ENCODE data around the gene CWC22.
"Not testable (repeated sequence)": the region's sequence is repeated elsewhere in the genome, so short reads cannot be mapped to it uniquely, and the experiment has no call there.

Gene CWC22

GRCh38 chr2:180006781-180007579 is at the start of gene CWC22:
CWC22 (minus strand) TSS chr2:180007297; CDS start chr2:179993341, 13,956 bp downstream.
- DNase-seq (ENCODE audit: low read depth in 1 of 2, low spot score in 1 of 2), result peak; percentile 57 to 87

DNA sequence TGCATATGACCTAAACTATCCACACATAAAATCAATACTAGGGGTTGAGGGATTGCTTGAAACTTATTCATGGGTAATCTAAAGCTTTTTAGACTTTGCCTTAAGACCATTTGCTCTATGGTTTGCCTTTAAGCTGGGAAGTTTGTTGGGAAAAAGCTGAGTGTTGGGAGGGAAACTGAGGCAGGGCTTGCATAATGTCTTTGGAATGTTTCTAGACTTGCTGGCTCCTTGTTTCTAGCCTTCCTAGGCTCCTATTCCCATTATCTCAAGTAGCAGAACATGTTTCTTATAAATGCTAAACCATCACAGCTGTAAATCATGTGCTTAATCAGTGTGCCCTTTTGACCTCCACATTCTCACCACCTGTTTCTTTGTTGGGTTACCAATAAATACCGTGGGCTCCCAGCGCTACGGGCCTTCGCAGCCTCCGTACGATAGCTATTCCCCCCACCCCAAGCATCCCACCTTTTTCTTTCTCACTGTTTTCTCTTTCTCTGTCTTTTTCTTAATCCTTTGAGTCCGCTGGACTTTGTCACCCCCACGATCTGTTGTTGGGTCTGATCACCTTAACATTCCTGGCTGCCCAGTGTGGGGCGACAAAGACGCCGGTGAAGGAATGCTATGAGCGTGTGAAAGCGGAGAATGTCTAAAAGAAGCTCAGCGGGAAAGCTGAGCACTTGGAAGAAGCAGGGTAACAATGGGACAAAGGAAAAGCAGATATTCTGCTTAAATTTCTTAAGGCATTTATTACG is 49.4 kb upstream of the CWC22 start:
- DNase-seq (ENCODE audit: low read depth in 1 of 2, low spot score in 1 of 2), result no peak

DNA sequence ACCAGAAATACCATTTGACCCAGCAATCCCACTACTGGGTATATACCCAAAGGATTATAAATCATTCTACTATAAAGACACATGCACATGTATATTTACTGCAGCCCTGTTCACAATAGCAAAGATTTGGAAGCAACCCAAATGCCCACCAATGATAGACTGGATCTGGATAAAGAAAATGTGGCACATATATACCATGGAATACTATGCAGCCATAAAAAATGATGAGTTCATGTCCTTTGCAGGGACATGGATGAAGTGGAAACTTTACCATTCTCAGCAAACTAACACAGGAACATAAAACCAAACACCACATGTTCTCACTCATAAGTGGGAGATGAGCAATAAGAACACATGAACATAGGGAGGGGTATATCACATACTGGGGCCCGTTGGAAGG is 47.5 kb upstream of the CWC22 start:
- not testable (repeated sequence) for DNase-seq (ENCODE audit: low read depth in 1 of 2, low spot score in 1 of 2)

DNA sequence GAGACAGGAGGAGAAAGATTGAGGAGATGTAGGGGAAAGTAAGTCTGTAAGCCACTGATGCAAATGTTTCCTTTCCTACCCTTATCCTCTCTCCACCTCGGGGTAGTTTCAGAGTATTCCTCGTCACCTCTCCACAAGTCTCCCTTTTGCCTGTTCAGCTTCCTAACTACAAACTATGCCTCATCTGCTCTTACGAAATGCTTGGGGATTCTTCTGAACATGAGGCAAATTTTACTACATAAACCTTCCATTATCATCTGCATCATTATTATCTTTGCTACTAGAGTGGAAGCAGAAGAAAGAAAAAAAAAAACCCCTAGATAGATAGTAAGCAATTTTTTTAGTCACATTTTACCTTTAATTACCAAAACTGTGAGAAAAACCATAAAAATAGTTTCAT is 43.1 kb upstream of the CWC22 start:
- no peak for DNase-seq (ENCODE audit: low read depth in 1 of 2, low spot score in 1 of 2)

DNA sequence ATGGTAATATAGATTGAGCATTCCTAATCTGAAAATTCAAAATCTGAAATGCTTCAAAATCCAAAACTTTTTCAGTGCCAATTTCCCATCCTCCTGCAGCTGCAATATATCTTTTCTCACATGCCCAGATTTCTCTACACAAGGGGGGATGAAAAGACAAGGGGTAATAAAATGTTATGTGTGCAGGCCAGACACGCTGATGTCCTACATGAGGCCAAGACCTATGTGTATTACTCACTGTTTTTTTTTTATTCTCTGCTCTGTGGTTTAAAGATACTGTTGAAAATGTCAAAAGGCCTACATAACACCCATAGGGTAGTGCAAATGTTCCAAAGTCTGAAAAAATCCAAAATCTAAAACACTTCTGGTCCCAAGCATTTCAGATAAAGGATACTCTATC is 41.2 kb upstream of the CWC22 start:
- no peak for DNase-seq (ENCODE audit: low read depth in 1 of 2, low spot score in 1 of 2)

DNA sequence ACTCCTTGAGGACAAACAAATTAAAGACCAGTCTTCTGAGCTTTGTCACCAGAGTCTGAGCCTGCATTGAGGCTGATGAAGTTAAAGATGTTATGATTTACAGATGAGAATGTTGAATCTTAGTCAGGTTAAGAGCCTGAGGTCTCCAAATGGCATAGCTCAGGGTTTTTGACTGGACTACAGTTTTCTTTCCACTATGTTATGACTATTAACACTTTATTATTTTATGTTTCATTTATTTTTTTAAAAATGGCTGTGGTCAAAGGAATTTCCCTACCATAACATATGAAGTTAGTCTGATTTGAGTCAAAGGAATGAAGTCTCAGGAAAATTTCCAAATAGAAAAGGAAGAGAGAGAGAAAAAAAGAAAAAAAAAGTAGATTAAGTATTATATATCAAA is 39.7 kb upstream of the CWC22 start:
- no peak for DNase-seq (ENCODE audit: low read depth in 1 of 2, low spot score in 1 of 2)

- no peak for DNase-seq (ENCODE audit: low read depth in 1 of 2, low spot score in 1 of 2)
These were observed 39.1 kb upstream of the CWC22 start for GRCh38 chr2:180046202-180046601.

- no peak for DNase-seq (ENCODE audit: low read depth in 1 of 2, low spot score in 1 of 2)
These were observed 33.2 kb upstream of the CWC22 start for GRCh38 chr2:180040146-180040925.

DNA sequence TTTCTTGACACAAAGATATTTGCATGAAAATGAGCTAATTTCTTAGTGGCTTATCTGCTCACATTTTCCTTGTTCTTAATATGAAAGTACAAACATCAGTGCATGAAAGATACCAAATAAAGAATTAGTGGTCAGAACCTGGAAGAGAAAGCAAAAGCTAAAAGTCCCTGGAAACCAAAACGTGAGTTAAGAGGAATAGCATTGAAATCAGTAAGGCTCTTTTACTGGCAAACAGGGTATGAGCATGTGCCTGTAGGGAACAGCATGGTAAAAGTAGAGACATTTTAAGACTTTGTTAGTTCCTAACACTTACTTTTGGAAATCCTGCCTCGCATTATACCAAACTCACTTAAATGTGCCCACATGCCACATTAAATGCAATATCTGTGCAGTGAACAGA is 31.9 kb upstream of the CWC22 start:
- DNase-seq (ENCODE audit: low read depth in 1 of 2, low spot score in 1 of 2), result no peak

- no peak for DNase-seq (ENCODE audit: low read depth in 1 of 2, low spot score in 1 of 2)
These were observed 27.1 kb upstream of the CWC22 start for GRCh38 chr2:180033993-180034894.

DNA sequence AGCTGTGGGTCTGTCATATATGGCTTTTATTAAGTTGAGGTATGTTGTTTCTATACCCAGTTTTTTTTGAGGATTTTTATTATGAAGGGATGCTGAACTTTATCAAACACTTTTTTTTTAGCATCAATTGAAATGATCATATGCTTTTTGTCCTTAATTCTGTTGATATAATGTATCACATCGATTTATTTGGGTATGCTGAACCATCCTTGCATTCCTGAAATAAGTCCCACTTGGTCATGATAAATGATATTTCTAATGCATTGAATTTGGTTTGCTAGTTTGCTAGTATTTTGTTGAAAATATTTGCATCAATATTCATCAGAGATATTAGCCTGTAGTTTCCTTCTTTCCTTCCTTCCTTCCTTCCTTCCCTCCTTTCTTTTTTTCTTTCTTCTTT is 22.5 kb upstream of the CWC22 start:
- DNase-seq (ENCODE audit: low read depth in 1 of 2, low spot score in 1 of 2), result no peak

- DNase-seq (ENCODE audit: low read depth in 1 of 2, low spot score in 1 of 2), result no peak
These were observed 14.8 kb upstream of the CWC22 start for GRCh38 chr2:180021850-180022249.

- no peak for DNase-seq (ENCODE audit: low read depth in 1 of 2, low spot score in 1 of 2)
These were observed 10.7 kb upstream of the CWC22 start for GRCh38 chr2:180017784-180018183.

GRCh38 chr2:180016937-180017336 is 9.8 kb upstream of the CWC22 start:
- no peak for DNase-seq (ENCODE audit: low read depth in 1 of 2, low spot score in 1 of 2)

- DNase-seq (ENCODE audit: low read depth in 1 of 2, low spot score in 1 of 2), result no peak
These were observed 9.0 kb upstream of the CWC22 start for GRCh38 chr2:180015951-180016709.

- DNase-seq (ENCODE audit: low read depth in 1 of 2, low spot score in 1 of 2), result no peak
These were observed 5.4 kb upstream of the CWC22 start for GRCh38 chr2:180012523-180012922.

- DNase-seq (ENCODE audit: low read depth in 1 of 2, low spot score in 1 of 2), result no peak
These were observed 3.6 kb upstream of the CWC22 start for GRCh38 chr2:180010701-180011100.

GRCh38 chr2:180006231-180006630 is 866 bp downstream of the CWC22 start:
- no peak for DNase-seq (ENCODE audit: low read depth in 1 of 2, low spot score in 1 of 2)

DNA sequence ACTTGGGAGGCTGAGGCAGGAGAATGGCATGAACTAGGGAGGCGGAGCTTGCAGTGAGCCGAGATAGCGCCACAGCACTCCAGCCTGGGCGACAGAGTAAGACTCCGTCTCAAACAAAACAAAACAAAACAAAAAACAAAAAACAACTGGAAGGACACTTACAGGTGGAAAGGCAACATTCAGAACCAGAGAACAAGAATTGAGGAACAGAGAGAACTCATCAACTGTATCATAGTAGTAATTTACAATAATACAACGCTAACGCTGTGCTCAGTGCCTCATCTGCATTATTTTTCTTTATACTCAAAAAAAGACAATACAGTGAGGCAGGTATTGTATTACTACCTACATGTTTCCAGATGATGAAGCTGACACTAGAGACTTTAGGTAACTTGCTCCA is 1.6 kb downstream of the CWC22 start:
- not testable (repeated sequence) for DNase-seq (ENCODE audit: low read depth in 1 of 2, low spot score in 1 of 2)

GRCh38 chr2:180004731-180005130 is 2.4 kb downstream of the CWC22 start:
- DNase-seq (ENCODE audit: low read depth in 1 of 2, low spot score in 1 of 2), result no peak

Data from activated CD4-positive, alpha-beta T cell treated with anti-CD3 and anti-CD28 coated beads, Interleukin-2, amount 50 U/mL, for 24 hours (primary cell).